HL-60 (cell line): ENCODE results near the gene SNX30.

Experiments
- POLR2AphosphoS5 ChIP-seq: IDR thresholded peaks from 2 replicates; pipeline ENCODE4 v1.6.1; 2012; ENCODE audit warnings: low read depth
- TF ChIP-seq, protein P1 (sequence below): IDR thresholded peaks from one replicate; pipeline ENCODE4 v1.5.1; 2011; ENCODE audit warnings: low read length, control low read depth, inconsistent platforms; ENCODE audit not compliant: insufficient read depth
- TF ChIP-seq, protein P2 (sequence below): IDR thresholded peaks from 2 replicates; pipeline ENCODE4 v1.6.1; 2012; ENCODE audit warnings: low read depth; ENCODE audit not compliant: insufficient replicate concordance

DNA sequence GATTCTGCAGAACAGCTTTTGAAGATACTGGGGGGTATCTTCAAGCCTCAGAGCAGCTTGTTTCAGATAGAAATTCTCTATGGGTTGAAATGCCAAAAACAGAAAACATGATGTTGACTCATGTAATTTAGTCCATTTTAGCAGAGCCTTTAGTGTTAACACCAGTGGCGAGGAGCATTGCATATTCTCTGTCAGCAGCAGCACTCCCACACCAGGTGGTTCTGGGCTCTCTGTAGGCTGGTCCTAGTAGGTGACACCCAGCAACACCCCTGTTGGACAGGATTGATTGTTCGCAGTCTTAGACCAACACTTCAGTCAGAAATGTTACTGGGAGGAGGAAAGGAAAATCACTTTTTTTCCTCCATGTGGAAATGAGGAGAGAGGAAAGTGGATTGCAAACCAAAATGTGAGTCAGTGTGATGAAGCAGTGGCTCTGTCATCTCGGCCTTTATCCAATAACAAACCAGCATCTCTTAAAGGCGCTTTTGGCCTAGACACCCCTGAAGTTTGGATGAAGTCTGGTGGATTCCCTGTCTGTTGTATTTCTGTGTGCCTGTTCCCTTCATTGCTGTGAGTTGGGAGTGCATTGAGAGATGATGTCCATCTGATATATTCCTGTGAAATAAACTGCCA is 123.3 kb downstream of the SNX30 start:
- TF ChIP-seq, protein P1, sequence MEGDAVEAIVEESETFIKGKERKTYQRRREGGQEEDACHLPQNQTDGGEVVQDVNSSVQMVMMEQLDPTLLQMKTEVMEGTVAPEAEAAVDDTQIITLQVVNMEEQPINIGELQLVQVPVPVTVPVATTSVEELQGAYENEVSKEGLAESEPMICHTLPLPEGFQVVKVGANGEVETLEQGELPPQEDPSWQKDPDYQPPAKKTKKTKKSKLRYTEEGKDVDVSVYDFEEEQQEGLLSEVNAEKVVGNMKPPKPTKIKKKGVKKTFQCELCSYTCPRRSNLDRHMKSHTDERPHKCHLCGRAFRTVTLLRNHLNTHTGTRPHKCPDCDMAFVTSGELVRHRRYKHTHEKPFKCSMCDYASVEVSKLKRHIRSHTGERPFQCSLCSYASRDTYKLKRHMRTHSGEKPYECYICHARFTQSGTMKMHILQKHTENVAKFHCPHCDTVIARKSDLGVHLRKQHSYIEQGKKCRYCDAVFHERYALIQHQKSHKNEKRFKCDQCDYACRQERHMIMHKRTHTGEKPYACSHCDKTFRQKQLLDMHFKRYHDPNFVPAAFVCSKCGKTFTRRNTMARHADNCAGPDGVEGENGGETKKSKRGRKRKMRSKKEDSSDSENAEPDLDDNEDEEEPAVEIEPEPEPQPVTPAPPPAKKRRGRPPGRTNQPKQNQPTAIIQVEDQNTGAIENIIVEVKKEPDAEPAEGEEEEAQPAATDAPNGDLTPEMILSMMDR = no peak
- no peak for TF ChIP-seq POLR2AphosphoS5
- TF ChIP-seq, protein P2, sequence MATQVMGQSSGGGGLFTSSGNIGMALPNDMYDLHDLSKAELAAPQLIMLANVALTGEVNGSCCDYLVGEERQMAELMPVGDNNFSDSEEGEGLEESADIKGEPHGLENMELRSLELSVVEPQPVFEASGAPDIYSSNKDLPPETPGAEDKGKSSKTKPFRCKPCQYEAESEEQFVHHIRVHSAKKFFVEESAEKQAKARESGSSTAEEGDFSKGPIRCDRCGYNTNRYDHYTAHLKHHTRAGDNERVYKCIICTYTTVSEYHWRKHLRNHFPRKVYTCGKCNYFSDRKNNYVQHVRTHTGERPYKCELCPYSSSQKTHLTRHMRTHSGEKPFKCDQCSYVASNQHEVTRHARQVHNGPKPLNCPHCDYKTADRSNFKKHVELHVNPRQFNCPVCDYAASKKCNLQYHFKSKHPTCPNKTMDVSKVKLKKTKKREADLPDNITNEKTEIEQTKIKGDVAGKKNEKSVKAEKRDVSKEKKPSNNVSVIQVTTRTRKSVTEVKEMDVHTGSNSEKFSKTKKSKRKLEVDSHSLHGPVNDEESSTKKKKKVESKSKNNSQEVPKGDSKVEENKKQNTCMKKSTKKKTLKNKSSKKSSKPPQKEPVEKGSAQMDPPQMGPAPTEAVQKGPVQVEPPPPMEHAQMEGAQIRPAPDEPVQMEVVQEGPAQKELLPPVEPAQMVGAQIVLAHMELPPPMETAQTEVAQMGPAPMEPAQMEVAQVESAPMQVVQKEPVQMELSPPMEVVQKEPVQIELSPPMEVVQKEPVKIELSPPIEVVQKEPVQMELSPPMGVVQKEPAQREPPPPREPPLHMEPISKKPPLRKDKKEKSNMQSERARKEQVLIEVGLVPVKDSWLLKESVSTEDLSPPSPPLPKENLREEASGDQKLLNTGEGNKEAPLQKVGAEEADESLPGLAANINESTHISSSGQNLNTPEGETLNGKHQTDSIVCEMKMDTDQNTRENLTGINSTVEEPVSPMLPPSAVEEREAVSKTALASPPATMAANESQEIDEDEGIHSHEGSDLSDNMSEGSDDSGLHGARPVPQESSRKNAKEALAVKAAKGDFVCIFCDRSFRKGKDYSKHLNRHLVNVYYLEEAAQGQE = no peak
